Measurements from ENCODE around the gene DTNB.

The DTNB gene

DNA sequence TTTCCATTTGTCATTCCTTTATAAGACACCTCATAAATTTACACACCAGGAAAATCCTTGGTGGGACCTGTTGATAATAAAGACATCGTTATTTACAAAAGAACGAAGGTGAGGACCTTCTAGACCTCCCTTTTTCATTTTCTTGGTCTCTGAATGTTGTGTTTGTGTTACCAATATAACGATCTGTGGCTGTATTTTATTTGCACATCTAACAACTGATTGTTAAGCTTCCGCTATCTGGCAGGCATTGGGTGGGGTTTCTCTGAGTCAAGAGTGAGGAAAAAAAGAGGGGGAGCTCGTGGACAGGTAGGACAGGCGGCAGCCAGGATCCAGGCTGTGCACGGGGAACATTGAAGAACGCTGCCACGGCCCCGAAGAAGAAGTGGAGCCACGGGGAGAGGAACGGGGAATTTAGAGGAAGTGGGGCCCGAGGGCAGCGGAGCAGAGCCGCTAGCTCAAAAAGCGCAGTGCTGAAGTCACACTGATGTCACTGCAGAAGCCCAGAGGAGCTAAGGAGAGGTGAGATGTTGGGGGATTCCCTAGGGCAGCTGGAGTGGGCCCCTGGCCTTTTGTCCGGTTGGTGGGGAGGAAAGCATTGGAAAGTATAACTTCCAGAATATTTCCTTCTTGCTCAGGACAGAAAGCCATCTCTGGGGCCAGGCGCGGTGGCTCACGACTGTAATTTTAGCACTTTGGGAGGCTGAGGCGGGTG is 310.8 kb downstream of the DTNB start:
- no peak for DNase-seq

DNA sequence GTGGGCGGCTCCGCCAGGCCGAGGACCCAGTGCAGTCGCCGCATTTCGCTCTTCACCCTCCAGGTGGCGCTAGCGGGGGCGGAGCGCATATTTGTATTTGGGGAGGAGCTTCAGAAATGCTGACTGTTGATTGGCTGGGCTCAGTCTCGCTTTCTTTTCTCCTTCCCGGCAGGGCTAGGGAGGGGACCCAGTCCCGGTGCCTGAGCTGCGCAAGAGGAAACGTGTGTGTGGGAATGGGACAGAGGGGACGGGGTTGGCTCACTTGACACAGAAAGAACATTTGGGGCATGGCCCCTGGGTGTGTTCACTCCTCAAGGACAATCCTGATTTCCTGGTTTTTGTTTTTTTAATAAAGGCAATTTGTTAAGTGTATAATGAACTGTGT is 311.3 kb downstream of the DTNB start:
- DNase-seq = no peak

DNA sequence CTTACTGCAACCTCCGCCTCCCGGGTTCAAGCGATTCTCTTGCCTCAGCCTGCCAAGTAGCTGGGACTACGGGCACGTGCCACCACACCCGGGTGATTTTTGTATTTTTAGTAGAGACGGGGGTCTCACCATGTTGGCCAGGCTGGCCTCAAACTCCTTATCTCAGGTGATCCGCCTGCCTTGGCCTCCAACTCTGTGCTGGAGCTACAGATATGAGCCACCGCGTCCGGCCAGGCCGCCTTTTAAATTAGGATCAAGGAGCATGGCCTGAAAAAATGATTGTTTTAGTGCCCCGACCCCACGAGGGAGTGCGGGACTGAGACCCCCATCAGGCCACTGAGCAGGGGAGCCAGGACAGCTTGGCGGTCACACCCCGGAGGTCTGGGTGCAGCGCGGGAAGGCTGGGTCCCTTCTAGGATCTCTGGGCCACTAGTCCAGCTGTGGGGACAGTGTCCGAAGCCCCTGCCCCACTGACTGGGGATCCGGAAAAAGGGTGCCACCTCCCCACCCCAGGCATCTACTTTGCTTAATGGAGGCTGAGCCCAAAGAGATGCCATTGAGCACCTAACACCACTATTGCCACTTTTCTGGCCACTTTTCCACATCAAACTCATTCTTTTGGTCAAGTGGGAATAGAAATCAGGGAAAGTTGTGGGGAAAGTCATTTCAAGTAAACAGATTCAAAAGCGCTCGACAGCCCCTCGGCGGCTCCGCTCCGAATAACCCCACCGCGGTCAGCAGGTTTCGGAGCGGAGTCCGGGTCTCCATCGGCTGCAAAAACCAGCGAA is 311.9 kb downstream of the DTNB start:
- DNase-seq = no peak

DNA sequence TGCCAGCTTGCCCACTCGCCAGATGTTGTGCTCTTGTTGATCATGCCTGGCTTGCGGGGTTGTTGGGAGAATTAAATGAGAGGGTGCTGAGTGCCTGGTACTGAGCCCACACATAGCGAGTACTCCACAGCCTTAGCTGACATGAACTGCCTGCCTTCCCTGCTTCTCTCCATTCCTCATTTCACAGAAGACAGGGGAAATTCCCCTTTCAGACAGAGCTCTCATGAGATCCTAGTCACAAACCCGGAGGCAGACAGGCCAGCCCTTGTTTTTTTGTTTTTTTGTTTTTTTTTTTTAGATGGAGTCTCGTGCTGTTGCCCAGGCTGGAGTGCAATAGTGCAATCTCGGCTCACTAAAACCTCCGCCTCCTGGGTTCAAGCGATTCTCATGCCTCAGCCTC is 314.5 kb downstream of the DTNB start:
- no peak for DNase-seq

DNA sequence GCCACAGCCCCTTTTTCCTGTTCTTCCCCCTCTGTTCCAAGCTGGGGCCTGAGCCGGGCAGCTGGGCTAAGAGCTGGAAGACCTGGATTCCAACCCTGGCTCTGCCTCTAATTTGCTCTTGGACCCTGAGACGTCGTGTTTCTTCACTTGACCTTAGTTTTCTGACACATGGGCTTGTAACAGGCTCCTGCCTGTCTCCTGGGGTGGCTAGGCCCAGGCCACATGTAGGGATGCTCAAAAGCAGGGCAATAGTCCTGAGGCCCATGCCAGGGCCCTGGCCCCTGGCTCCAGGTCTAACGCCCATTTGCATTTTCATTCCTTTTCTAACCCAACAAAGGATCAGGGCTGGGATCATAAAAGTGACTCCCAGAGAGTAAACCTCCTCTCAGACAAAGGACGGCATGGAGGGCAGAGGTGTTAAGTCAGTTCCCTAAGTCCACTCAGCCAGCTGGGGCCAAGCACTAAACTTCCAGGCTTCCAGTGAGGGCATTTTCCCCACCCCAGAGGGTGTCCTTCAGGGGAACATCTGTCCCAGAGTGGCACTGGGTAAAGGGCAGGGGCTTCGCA is 315.0 kb downstream of the DTNB start:
- no peak for DNase-seq

DNA sequence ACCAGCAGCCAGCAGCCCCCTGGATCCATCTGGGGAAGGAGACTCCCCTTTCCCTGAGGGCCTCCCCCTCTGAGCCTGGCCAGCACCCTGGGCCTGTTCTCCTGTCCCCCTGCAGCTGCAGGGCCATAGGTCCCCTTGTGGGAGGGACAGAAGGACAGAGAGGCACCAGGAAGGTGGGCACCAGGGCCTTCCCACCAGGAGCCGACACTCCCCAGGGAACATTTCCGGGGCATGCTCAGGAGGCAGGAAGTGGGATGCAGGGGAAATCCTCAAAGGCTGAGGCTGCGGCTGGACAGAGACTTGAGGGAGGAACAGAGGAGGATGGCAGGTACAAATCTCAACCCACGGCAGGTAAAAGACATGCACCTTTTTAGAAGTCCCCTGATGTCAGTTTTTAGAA is 317.3 kb downstream of the DTNB start:
- no peak for DNase-seq

DNA sequence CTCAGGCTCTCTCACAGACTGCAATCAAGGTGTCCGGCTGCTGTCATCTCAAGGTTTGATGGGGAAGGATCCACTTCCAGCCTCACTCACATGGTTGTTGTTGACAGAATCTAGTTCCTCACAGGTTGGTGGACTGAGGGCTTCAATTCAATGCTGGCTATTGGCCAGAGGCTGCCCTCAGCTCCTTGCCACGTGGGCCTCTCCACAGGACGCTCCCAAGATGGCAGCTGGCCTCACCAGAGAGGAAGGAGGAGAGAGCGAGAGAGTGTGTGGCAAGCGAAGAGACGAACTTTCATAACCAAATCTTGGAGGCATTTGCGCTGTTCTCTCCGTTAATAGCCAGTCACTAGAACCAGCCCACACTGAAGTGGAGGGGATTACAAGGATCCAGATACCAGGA is 318.1 kb downstream of the DTNB start:
- DNase-seq = no peak

DNA sequence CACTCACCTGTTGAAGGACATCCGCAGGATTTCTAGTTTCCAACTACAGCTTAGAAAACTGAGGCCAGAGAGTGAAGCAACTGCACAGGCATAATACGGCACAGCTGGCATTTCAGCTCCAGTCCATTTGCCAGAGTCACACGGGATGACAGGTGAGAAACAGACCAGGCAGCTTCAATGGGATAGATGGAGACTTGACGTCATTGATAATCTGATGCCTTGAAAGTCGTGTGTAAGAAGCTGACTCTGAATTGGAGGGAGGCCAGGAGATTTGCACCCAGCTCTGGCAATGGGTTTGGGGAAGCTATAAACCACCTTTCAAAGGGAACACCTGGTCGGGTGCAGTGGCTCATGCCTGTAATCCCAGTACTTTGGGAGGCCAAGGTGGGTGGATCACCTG is 319.3 kb downstream of the DTNB start:
- no peak for DNase-seq

DNA sequence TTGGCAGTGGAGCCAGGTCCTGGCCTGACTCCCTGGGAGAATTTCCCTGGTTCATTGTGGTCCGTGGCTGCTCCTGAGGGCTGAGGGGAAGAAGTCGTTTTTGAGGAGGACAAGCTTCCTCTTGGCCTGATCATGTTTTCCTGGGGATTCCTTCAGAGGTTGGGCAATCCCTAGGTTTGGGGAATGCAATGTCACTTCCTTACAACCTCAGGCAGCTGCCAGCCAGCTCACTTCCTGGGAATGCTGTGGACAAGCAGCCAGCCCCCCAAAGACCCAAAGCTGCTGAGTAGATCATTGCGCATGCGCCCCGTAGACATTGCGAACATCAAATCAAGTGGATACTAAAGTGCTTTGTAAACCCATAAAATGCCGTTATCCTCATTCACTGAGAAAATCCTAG is 324.0 kb downstream of the DTNB start:
- DNase-seq = no peak

DNA sequence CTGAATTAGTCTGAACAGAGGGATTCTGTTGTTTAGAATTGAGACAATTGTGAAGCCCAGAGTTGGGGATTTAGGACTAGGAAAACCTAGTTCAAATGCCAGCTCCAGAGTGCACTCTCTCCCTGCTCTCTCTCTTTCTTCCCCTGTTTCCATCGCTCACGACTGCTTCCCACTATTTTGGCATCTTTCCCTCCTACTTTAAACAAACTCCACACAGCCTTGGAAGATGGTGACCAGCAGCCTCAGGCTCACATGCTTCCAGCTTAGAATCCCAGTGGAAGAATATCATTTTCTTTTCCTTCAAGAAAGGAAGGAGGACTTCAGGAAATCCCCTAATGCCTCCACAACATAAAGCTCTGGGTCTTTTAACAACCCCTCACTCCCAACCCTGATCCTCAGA is 325.5 kb downstream of the DTNB start:
- DNase-seq = no peak

DNA sequence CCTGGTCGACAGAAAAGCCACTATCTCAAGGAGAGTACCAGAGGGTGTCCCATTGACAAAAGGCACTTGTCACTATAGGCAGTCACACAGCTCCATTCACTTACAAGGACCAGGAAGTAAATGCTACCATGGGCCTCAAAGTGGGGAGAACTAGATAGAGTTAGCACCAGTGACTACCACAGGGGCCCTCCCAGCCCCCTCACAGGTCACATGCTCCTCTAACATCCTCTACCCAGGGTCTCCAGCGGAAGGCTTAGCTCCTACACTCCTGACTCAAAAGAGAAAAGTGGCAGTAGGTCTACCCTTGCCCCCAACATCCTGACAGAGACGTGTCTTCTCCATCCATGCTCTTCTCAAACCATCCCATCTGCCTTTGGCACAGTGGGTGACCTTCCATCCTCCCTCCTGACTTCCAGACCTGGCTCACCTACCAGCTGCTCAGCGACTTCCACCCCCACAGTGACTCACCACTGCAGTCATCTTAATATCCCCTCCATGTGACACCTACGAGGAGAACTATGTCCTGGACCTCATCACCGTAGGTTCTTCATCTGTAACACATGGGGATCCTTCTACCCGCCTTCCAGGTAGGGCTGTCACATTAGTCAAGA is 326.1 kb downstream of the DTNB start:
- no peak for DNase-seq

DNA sequence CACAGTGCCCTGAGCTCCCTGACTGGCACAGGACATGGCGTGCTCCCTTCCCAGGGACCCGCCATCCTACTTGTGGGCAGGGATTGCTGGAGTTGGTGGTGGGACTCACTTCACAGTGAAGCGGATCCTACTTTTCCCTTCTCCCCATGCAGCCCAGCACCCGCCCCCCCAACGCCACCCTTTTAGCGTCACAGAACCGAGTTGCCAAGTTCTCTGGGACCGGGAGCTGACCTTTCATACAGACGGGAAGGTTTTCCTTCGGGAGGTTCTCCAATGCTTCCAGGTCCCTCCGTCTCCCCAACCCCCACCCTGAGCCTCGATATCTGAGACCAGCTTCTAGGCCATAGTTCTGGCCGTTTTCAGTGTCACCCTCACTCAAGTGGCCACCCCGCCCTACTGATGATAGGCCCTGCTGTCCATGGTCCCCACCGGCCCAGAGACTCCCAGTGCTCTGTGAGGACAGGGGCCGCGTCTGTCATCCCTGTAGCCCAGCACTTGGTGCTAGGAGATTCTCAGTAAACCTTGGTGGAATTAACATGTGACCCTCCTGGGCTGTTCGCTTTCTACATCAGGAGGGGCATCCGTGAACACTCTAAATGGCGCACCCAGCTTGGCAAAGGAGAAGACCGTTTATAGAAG is 330.1 kb downstream of the DTNB start:
- DNase-seq = no peak

DNA sequence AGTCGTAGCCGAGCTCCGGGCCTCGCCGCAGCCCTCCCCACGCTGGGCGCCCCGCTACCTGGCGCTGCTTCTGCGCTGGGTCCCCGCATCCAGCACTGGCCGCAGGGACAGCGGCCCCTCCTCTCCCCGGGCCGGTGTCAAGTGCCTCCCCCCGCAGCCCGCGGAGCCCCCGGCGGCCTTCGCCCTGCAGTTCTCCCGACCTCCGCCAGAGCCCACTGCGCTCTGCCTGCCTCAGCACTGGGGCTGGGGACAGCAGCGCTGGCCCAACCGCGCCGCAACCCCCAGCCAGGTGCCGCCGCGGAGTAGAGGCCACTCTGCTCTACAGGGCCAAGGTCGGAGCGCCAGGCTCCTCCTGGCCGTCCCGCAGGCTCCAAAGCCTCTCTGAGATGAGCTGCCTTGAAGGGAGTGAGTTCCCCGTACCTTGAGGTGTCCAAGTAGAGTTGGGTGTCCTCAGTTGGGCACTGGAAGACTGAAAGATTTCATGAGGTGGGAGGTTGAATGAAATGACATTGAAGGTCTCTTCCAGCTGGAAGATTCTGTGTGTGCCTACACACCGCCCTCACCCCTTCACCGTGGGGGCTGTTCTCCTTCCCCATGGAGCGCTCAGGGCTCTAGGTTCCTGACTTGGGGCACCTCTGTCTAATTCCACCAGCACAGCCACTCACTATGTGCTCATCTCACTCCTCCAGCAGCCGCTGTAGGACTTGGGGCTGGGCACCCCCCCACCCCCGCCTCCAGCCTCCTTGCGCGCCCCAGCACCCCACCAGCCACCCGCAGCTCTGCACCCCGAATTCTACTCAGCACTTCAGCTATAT is 330.8 kb downstream of the DTNB start:
- peak; percentile 48 for DNase-seq

DNA sequence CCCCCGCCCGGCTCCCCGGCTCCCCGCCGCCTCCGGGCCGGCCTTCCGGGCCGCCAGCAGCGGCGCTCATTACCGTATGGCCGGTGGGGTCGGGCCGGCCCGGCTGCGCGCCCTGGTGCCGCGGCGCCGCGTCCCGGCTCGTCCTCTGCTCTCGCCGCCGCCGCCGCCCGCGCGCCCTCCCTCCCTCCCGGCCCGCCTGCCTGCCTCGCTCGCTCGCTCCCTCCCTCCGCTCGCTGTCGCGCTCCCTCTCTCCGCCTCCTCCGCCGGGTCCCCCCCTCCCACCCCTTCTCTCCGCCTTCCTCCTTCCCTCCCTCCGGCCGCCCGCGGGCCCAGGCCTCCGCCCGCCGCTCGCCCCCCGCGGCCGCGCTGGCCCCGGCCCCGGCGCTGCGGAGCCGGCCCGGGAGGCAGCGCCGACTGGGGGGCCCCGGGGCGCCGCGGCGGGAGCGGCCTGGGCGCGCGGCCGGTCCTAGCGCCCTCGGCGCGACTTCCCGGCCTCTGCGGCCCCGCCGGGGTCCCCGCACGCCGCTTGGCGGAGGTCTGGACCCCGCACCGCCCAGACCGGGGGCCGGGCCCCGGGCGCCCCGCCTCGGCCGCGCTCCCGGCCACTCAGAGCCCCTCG is 331.5 kb downstream of the DTNB start, which contains the start of gene DNMT3A:
TSS of gene DNMT3A (minus strand) at position 173 of the 619 bp plus-strand sequence. CDS start 27,941 bp downstream, outside the sequence.
- DNase-seq = peak; percentile 24

DNA sequence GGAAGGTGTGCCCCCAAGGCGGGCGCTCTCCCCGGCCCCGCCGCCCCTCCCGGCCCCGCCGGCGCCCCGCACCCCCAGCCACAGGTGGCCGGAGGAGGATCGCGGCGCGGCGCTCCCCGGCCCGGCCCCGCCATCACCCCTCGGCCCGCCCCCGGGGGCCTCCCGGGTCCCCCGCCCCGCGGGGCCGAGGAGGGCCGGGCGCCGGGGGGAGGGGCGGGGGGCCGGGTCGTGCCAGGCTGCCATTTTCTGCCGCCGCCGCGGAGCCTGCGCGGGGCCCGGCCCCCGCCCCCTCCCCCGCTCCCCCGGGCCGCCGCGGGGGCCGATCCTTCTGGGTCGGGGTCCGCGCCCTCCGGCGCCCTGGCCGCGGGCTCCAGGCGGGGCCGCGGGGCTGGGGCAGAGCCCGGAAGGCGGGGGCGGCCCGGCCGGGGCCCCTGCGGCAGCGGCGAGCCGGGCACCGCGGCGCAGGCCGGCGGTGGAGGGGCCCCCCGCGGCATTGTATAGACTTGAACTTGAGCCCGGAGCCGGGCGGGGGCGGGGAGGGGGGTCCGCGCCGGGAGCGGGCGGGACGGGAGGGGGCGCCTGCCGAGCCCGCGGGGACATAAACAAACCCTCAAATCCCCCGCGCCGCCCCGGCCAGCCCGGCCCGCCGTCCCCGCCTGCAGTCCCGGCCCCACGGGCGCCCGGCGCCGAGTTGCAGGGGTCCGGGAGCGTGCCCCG is 332.2 kb downstream of the DTNB start:
- DNase-seq = no peak

DNA sequence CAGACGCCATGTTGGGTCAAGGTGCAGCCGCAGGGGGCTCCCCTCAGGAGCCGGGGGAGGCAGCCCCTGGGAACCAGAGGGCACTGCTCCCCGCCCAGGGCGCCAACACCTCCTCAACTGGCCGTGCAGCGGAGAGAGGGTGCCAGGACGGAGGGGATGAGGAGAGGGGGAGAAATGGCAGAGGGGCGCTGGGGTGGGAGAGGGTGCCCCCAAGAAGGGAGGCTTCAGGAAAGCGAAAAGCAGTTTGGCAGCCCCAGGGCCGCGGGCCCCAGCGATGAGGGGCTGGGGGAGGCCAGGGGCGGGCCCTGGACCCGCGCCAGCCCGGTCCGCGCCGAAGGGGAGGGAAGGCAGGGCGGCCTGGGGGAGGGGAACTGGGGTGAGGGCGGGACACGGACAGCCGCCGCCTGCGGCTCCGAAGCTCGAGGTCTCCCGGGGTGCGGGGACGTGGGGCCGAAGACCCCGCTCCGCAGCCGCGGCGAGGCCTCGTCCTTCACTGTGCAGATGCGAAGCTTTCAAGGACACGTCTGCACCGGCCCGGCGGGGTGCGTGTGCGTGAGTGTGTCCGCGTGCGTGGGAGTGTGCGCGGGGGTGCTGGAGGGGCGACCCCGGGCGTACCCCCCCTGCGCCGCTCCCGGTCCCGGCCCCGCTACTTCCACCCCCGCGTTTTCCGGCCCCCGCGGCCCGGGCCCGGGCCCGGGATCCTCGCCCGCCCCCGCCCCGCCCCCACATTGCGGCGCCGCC is 333.0 kb downstream of the DTNB start:
- no peak for DNase-seq

DNA sequence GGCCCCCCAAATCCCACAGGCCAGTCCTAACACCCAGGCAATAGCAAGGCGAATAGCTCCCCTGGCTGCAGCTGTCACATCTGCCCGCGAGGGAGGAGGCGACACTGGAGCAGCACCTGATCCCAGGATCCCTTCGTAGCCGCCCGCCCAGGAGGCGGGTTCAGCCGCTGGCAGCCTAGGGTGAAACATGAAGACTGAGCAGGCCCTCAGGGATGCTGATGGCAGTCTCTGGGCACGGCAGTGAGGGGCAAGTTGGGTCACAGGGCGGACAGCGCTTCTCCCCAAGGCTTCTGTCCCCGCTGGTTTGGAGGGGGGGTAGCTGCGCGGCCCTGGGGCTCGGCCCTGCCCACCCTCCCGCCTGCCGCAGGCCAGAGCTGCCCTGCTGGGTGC is 333.6 kb downstream of the DTNB start:
- no peak for DNase-seq

DNA sequence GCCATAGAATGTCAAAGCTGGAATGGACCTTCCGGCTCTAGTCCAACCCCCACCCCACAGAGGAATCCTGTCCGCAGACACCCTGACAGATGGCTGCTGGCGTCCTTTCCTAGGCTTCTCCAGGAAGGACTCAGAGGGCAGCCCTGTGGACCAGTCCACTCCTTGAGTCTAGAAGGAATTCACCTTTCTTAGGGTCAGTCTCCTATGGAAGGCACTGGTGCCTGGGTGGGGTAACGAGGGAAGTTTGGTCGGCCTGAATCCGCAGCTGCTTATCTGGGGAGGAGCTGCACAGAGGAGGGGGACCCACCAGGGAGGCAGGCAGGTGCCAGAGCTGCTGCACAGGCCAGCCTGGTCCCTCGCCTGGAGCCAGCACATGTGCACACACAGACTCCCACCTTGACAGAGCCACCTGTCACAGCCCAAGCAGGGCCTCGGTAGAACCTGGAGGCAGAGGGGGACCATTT is 334.1 kb downstream of the DTNB start:
- no peak for DNase-seq

DNA sequence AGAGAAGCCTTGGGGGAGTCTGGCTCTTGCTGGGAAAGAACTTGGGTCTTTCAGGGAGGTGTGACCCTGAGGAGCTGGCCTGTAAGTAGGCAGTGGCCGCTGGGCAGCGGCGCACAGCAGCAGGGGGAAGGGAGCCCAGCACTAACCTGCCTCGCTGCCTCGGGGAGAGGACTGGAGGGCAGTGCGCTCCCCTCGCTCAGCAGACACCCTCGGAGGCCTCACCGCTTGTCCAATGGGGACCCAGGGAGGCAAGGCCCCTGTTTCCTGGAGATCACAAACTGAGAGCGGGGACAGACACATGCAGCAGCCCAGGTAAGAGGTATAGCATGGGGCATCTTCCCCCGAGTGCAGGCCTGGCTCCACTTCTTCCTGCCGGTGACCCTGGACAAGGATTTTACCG is 335.0 kb downstream of the DTNB start:
- DNase-seq = no peak

DNA sequence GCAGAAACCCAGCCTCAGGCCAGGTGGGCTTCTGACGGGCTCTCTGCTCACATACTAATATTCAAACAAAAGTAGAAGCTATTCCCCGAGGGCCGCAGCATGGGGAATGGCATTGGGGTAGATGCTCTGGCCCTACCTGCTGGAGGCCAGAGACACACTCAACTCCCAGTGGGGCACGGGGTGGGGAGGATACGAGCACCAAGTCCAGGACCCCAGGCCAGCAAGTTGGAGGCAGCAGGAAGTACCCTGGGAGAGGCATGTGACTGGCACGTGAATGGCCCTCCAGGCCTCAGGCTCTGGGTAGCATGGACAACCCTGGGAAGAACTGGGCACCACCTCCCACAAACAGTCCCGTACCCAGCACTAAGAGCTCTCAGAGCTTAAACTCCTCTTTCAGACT is 335.5 kb downstream of the DTNB start:
- DNase-seq = no peak

Data from NCI-H446 treated with DMSO at 0.1 percent for 48 hours (cell line).